Lower leg skin (tissue), 4 donors: ENCODE results near the gene NR1D2. TPM values are rescaled to one million over a fixed set of nuclear protein-coding genes. Genes with fewer than 3 reads are reported as not detected.

Source experiments
- DNase-seq, 2 donors: peaks; one replicate each; pipeline ENCODE4 v3.0.0-alpha.2; 2019; ENCODE audit warnings: low spot score in 2 of 2
- H3K4me3 ChIP-seq: fragments of 200-600 bp; sonication (generic); 2 replicates; pipeline ENCODE4 v1.5.1; 2017; ENCODE audit warnings: mild to moderate bottlenecking, low read depth; ENCODE audit not compliant: poor library complexity, severe bottlenecking
- CTCF ChIP-seq, 3 donors: fragments of 450-650 bp; IDR thresholded peaks; one replicate each; pipeline ENCODE4 v1.5.1; 2016; ENCODE audit warnings: antibody characterized with exemption in 3 of 3, mild to moderate bottlenecking in 3 of 3, moderate library complexity in 2 of 3
- POLR2A ChIP-seq, 2 donors: fragments of 450-650 bp; IDR thresholded peaks; one replicate each; pipeline ENCODE4 v1.6.1; 2016 to 2017; ENCODE audit warnings: antibody characterized with exemption in 2 of 2, mild to moderate bottlenecking in 1 of 2, moderate library complexity in 1 of 2
- WGBS, 2 donors: methylation state at CpG; one replicate each; pipeline ENCODE4 v1.1.5; 2018; 5-methylcytosine and 5-hydroxymethylcytosine counted together
- intact Hi-C: fragments of 100-400 bp; cut with DNase I; formaldehyde crosslinking; loops from one replicate; pipeline ENCODE4 v1.15.0; 2023; ENCODE audit warnings: low total_unique reads
- total RNA-seq, 4 donors: library from RNA; depleted of rRNA; stranded (reverse); fragments of >200 nt; gene quantifications; one replicate each; pipeline ENCODE4 v1.1.0, GENCODE V29; 2016

The NR1D2 gene
- total RNA-seq, 4 donors from 2014 or later, result 35.4 to 52.1 (median 42.1) TPM

GRCh38 chr3:23985747-23986544 lies 40.9 kb downstream of the NR1D2 start:
- H3K4me3 ChIP-seq, result no peak overlapping the region
- DNase-seq, result no peak
- 36 to 50% methylated on average over 1 of the region's 1 CpG for WGBS, 2 donors
- no peak for TF ChIP-seq POLR2A (IDR thresholded peaks at IDR 0.05)
- no peak for TF ChIP-seq CTCF (IDR thresholded peaks at IDR 0.05)
- intact Hi-C loops, result no loop called here

- intact Hi-C loops, result no loop called here
- no peak for TF ChIP-seq CTCF (IDR thresholded peaks at IDR 0.05)
- TF ChIP-seq POLR2A (IDR thresholded peaks at IDR 0.05), result no peak
- DNase-seq, result no peak
- H3K4me3 ChIP-seq, result no peak overlapping the region
- WGBS, 2 donors, result 81 to 83% methylated on average over 8 of the region's 8 CpGs
Observed at GRCh38 chr3:23987356-23987755, 42.3 kb downstream of the NR1D2 start.

- TF ChIP-seq POLR2A (IDR thresholded peaks at IDR 0.05) (no peak), CTCF (IDR thresholded peaks at IDR 0.05) (no peak)
- intact Hi-C loops, result loop anchor here (10.0 kb wide), 1 partner anchor 694 kb away; no protein-coding TSS in a partner anchor
- H3K4me3 ChIP-seq, result no peak overlapping the region
- WGBS, 2 donors, result 88 to 94% methylated on average over 3 of the region's 3 CpGs
- no peak for DNase-seq
Observed at GRCh38 chr3:23991306-23991682, 46.2 kb downstream of the NR1D2 start.

- TF ChIP-seq CTCF (IDR thresholded peaks at IDR 0.05) (no peak), POLR2A (IDR thresholded peaks at IDR 0.05) (no peak)
- DNase-seq, result no peak
- WGBS, 2 donors, result 31 to 44% methylated on average over 9 of the region's 9 CpGs
- intact Hi-C loops, result loop anchor here (10.0 kb wide), 1 partner anchor 693 kb away; no protein-coding TSS in a partner anchor
- H3K4me3 ChIP-seq, result no peak overlapping the region
Observed at GRCh38 chr3:23991683-23992628, 46.9 kb downstream of the NR1D2 start.

GRCh38 chr3:23993556-23994243 lies 48.6 kb downstream of the NR1D2 start:
- no peak for TF ChIP-seq CTCF (IDR thresholded peaks at IDR 0.05)
- no peak for TF ChIP-seq POLR2A (IDR thresholded peaks at IDR 0.05)
- WGBS, 2 donors, result 71 to 75% methylated on average over 5 of the region's 5 CpGs
- intact Hi-C loops, result loop anchor here (10.0 kb wide), 1 partner anchor 691 kb away; no protein-coding TSS in a partner anchor

More at GRCh38 chr3:23993556-23994243, 48.6 kb downstream of the NR1D2 start:
- DNase-seq, result no peak
- H3K4me3 ChIP-seq, result no peak overlapping the region
